ENCODE results near the gene SEMA4G.
A peak's percentile ranks its signal among the peaks of the same experiment; 100 is the strongest.

SEMA4G gene

GRCh38 chr10:101018118-101018599 lies 48.9 kb downstream of the SEMA4G start:
- TF ChIP-seq CTCF (IDR thresholded peaks at IDR 0.05; ENCODE audit: insufficient read depth, low read length, poor library complexity, severe bottlenecking) (no peak), EZH2phosphoT487 (conservative IDR thresholded peaks at IDR 0.05; ENCODE audit: low read length) (no peak)
- Histone ChIP-seq H3F3A (ENCODE audit: insufficient read depth) (no peaks in the 10 kb centered on the region), H3K27ac (ENCODE audit: low read depth, low read length) (no peak overlapping the region), H3K4me2 (ENCODE audit: low read depth, low read length, poor library complexity, severe bottlenecking) (no peak overlapping the region), H2AFZ (ENCODE audit: low read depth, low read length, severe bottlenecking) (no peak overlapping the region), H3K9me2 (replicated peaks; ENCODE audit: insufficient read depth, low read length) (no peaks in the 10 kb centered on the region), H3K4me3 (ENCODE audit: insufficient read depth, low read length, poor library complexity, severe bottlenecking) (no peak overlapping the region), H4K20me1 (ENCODE audit: low read depth, low read length) (no peaks in the 10 kb centered on the region), H3K9ac (ENCODE audit: low read length) (no peak overlapping the region), H3K36me3 (ENCODE audit: low read length) (no peaks in the 10 kb centered on the region), H3K9me3 (ENCODE audit: insufficient read depth, low read length) (no peaks in the 10 kb centered on the region), H3K27me3 (ENCODE audit: low read length) (no peaks in the 10 kb centered on the region), H3K79me2 (ENCODE audit: insufficient read depth, low read length) (no peaks in the 10 kb centered on the region)

GRCh38 chr10:101018600-101019439 lies 49.5 kb downstream of the SEMA4G start:
- Histone ChIP-seq H3K9ac (ENCODE audit: low read length) (no peak overlapping the region), H3K27me3 (ENCODE audit: low read length) (no peaks in the 10 kb centered on the region), H3K4me3 (ENCODE audit: insufficient read depth, low read length, poor library complexity, severe bottlenecking) (no peak overlapping the region), H3K4me2 (ENCODE audit: low read depth, low read length, poor library complexity, severe bottlenecking) (no peak overlapping the region), H3K79me2 (ENCODE audit: insufficient read depth, low read length) (no peaks in the 10 kb centered on the region), H3F3A (ENCODE audit: insufficient read depth) (no peaks in the 10 kb centered on the region), H3K9me2 (replicated peaks; ENCODE audit: insufficient read depth, low read length) (no peaks in the 10 kb centered on the region), H3K27ac (ENCODE audit: low read depth, low read length) (no peak overlapping the region), H3K9me3 (ENCODE audit: insufficient read depth, low read length) (no peaks in the 10 kb centered on the region), H4K20me1 (ENCODE audit: low read depth, low read length) (no peaks in the 10 kb centered on the region), H2AFZ (ENCODE audit: low read depth, low read length, severe bottlenecking) (no peak overlapping the region), H3K36me3 (ENCODE audit: low read length) (no peaks in the 10 kb centered on the region)
- TF ChIP-seq EZH2phosphoT487 (conservative IDR thresholded peaks at IDR 0.05; ENCODE audit: low read length) (no peak), CTCF (IDR thresholded peaks at IDR 0.05; ENCODE audit: insufficient read depth, low read length, poor library complexity, severe bottlenecking) (peak; percentile 62)
